H1 (cell line): ENCODE measurements around the gene FOXN4. TPM values are rescaled to one million over a fixed set of nuclear protein-coding genes. Genes with fewer than 3 reads are reported as not detected.
A peak's percentile ranks its signal among the peaks of the same experiment; 100 is the strongest.

ENCODE experiments used
- CTCF ChIA-PET: fragments of 300-600 bp; sonication (Branson Sonifier 250); formaldehyde crosslinking; loops from one replicate; lab custom pipeline; 2021; ENCODE audit not compliant: partially characterized antibody; lab: Charles Lee
- POLR2A ChIA-PET: fragments of 300-600 bp; sonication (Branson Sonifier 250); formaldehyde crosslinking; loops from one replicate; lab custom pipeline; 2021; ENCODE audit warnings: inconsistent platforms; ENCODE audit not compliant: partially characterized antibody; lab: Charles Lee
- DNase-seq, 2 experiments: peaks; one replicate each; pipeline versions ENCODE4 v3.0.0 to v3.0.0-alpha.2; 2010 to 2022; ENCODE audit warnings: low spot score in 2 of 2, low read depth in 1 of 2, mixed read lengths in 1 of 2
- FAIRE-seq: peaks from 2 replicates; lab custom pipeline; 2011; peaks lifted over from hg19 to GRCh38; lab: Jason Lieb, UNC
- H2AFZ ChIP-seq: 2 replicates; pipeline ENCODE4 v1.8.1; 2012; ENCODE audit warnings: low read length, inconsistent platforms
- H2AK5ac ChIP-seq: 2 replicates; pipeline ENCODE4 v1.6.1; 2013; ENCODE audit warnings: low read depth, low read length
- H2BK120ac ChIP-seq: replicated peaks from 2 replicates; pipeline ENCODE3; 2013; ENCODE audit warnings: low read depth, low read length, inconsistent platforms
- H2BK12ac ChIP-seq: 2 replicates; pipeline ENCODE4 v1.6.1; 2013; ENCODE audit warnings: low read depth, low read length
- H2BK15ac ChIP-seq: 2 replicates; pipeline ENCODE4 v1.6.1; 2013; ENCODE audit warnings: low read length
- H2BK20ac ChIP-seq: 2 replicates; pipeline ENCODE4 v1.6.1; 2013; ENCODE audit warnings: low read length
- H2BK5ac ChIP-seq: 2 replicates; pipeline ENCODE4 v1.6.1; 2013; ENCODE audit warnings: low read depth, low read length
- H3K14ac ChIP-seq: 2 replicates; pipeline ENCODE4 v1.6.1; 2013; ENCODE audit warnings: inconsistent platforms; ENCODE audit not compliant: insufficient read length
- H3K18ac ChIP-seq: 2 replicates; pipeline ENCODE4 v1.6.1; 2013; ENCODE audit warnings: low read length; ENCODE audit errors: extremely low read depth
- H3K23ac ChIP-seq: 2 replicates; pipeline ENCODE4 v1.6.1; 2013; ENCODE audit warnings: inconsistent platforms; ENCODE audit not compliant: insufficient read length
- H3K23me2 ChIP-seq: 2 replicates; pipeline ENCODE4 v1.6.1; 2013; ENCODE audit warnings: low read depth, low read length
- H3K27ac ChIP-seq: 2 replicates; pipeline ENCODE4 v1.6.1; 2011; ENCODE audit warnings: low read depth, low read length, inconsistent platforms
- H3K27me3 ChIP-seq, 4 experiments: replicated peaks in 1 of 4; 1 replicate in 1 of 4; 2 replicates in 3 of 4; pipeline versions ENCODE4 v1.6.1 to v1.8.1; 2011 to 2013; ENCODE audit warnings: low read length in 3 of 4, mild to moderate bottlenecking in 3 of 4, inconsistent platforms in 2 of 4, mixed read lengths in 2 of 4, moderate library complexity in 1 of 4; ENCODE audit not compliant: control insufficient read depth in 3 of 4, insufficient read depth in 3 of 4; ENCODE audit errors: extremely low read depth in 1 of 4
- H3K36me3 ChIP-seq, 4 experiments: 2 replicates each; pipeline versions ENCODE4 v1.6.1 to v1.8.1; 2011 to 2013; ENCODE audit warnings: mild to moderate bottlenecking in 4 of 4, low read length in 3 of 4, moderate library complexity in 2 of 4, control low read depth in 1 of 4, inconsistent platforms in 1 of 4; ENCODE audit not compliant: insufficient read depth in 4 of 4, control insufficient read depth in 2 of 4
- H3K4ac ChIP-seq: replicated peaks from 2 replicates; pipeline ENCODE3; 2013; ENCODE audit warnings: low read length, low read depth, mixed read lengths, inconsistent platforms; ENCODE audit not compliant: insufficient read length
- H3K4me1 ChIP-seq, 4 experiments: replicated peaks in 1 of 4; 1 replicate in 1 of 4; 2 replicates in 3 of 4; pipeline versions ENCODE4 v1.6.1 to v1.8.1; 2011 to 2013; ENCODE audit warnings: low read length in 3 of 4, inconsistent platforms in 2 of 4, mixed read lengths in 1 of 4; ENCODE audit not compliant: insufficient read depth in 4 of 4, control insufficient read depth in 3 of 4
- H3K4me2 ChIP-seq, 2 experiments: 2 replicates each; pipeline versions ENCODE4 v1.6.1 to v1.8.1; 2011 to 2013; ENCODE audit warnings: low read depth in 2 of 2, low read length in 2 of 2, control low read depth in 1 of 2, inconsistent platforms in 1 of 2, mild to moderate bottlenecking in 1 of 2; ENCODE audit not compliant: insufficient read depth in 1 of 2
- H3K4me3 ChIP-seq, 4 experiments: fragments of 200-600, 300-600 bp in 1 of 4; sonication (generic), shearing (Covaris generic), sonication (Bioruptor Twin) in 1 of 4; 2 replicates each; pipeline versions ENCODE4 v1.5.1 to v1.8.1; 2011 to 2016; ENCODE audit warnings: low read length in 4 of 4, low read depth in 3 of 4, control low read depth in 2 of 4, inconsistent platforms in 2 of 4, mild to moderate bottlenecking in 2 of 4, mixed read lengths in 1 of 4, moderate library complexity in 1 of 4; ENCODE audit not compliant: insufficient read depth in 2 of 4; ENCODE audit errors: extremely low read depth in 1 of 4
- H3K56ac ChIP-seq: replicated peaks from 2 replicates; pipeline ENCODE3; 2013; ENCODE audit warnings: low read depth, mild to moderate bottlenecking, mixed read lengths, low read length, inconsistent platforms; ENCODE audit not compliant: insufficient read length
- H3K79me1 ChIP-seq: 2 replicates; pipeline ENCODE4 v1.6.1; 2013; ENCODE audit warnings: low read depth, low read length, control low read depth
- H3K79me2 ChIP-seq, 2 experiments: 2 replicates each; pipeline versions ENCODE4 v1.6.1 to v1.8.1; 2012 to 2013; ENCODE audit warnings: low read length in 2 of 2, mild to moderate bottlenecking in 2 of 2, inconsistent platforms in 1 of 2; ENCODE audit not compliant: insufficient read depth in 2 of 2, control insufficient read depth in 1 of 2
- H3K9ac ChIP-seq, 4 experiments: replicated peaks in 1 of 4; 1 replicate in 1 of 4; 2 replicates in 3 of 4; pipeline versions ENCODE4 v1.6.1 to v1.8.1; 2011 to 2013; ENCODE audit warnings: low read depth in 3 of 4, low read length in 3 of 4, control low read depth in 2 of 4, mild to moderate bottlenecking in 2 of 4, moderate library complexity in 2 of 4, inconsistent platforms in 1 of 4; ENCODE audit errors: extremely low read depth in 1 of 4
- H3K9me3 ChIP-seq, 2 experiments: 2 replicates each; pipeline versions ENCODE4 v1.6.1 to v1.8.1; 2012 to 2013; ENCODE audit warnings: mild to moderate bottlenecking in 2 of 2, moderate library complexity in 2 of 2, control low read depth in 1 of 2, inconsistent platforms in 1 of 2, low read depth in 1 of 2, low read length in 1 of 2, mixed read lengths in 1 of 2; ENCODE audit not compliant: insufficient read depth in 2 of 2
- H4K20me1 ChIP-seq, 2 experiments: replicated peaks in 1 of 2; 2 replicates each; pipeline versions ENCODE3 to v1.8.1; 2011 to 2013; ENCODE audit warnings: inconsistent platforms in 2 of 2, low read length in 2 of 2, mild to moderate bottlenecking in 1 of 2; ENCODE audit not compliant: insufficient read depth in 2 of 2, control insufficient read depth in 1 of 2
- H4K5ac ChIP-seq: 2 replicates; pipeline ENCODE4 v1.6.1; 2013; ENCODE audit warnings: low read length, low read depth, mixed read lengths, inconsistent platforms; ENCODE audit not compliant: insufficient read length
- H4K8ac ChIP-seq: 2 replicates; pipeline ENCODE4 v1.8.0; 2013; ENCODE audit warnings: mild to moderate bottlenecking, moderate library complexity, low read length, inconsistent platforms; ENCODE audit not compliant: insufficient read depth; ENCODE audit errors: extremely low read depth
- H4K91ac ChIP-seq: replicated peaks from 2 replicates; pipeline ENCODE3; 2013; ENCODE audit warnings: low read length, mixed read lengths, inconsistent platforms; ENCODE audit not compliant: insufficient read length
- GABPA ChIP-seq: IDR thresholded peaks from 2 replicates; pipeline ENCODE4 v1.6.1; 2011; ENCODE audit warnings: mild to moderate bottlenecking, low read length, moderate library complexity, borderline replicate concordance; ENCODE audit not compliant: insufficient read depth
- JUN ChIP-seq: IDR thresholded peaks from 2 replicates; pipeline ENCODE4 v1.6.1; 2011; ENCODE audit warnings: low read depth, mild to moderate bottlenecking, improper control_type of control experiment, low read length
- MAFK ChIP-seq: IDR thresholded peaks from 2 replicates; pipeline ENCODE4 v1.6.1; 2012; ENCODE audit warnings: low read depth, mild to moderate bottlenecking, improper control_type of control experiment, low read length
- RAD21 ChIP-seq, 2 experiments: IDR thresholded peaks in 1 of 2; conservative IDR thresholded peaks in 1 of 2; 2 replicates each; pipeline ENCODE4 v1.6.1; 2011; ENCODE audit warnings: low read depth in 2 of 2, low read length in 2 of 2, improper control_type of control experiment in 1 of 2, inconsistent platforms in 1 of 2, mild to moderate bottlenecking in 1 of 2, moderate library complexity in 1 of 2
- RBBP5 ChIP-seq: IDR thresholded peaks from 2 replicates; pipeline ENCODE4 v1.7.1; 2012; ENCODE audit warnings: low read depth, mild to moderate bottlenecking, inconsistent platforms, low read length, moderate library complexity, borderline replicate concordance
- WGBS, 2 experiments: shearing (Covaris generic) in 1 of 2; methylation state at CpG; one replicate each; pipeline versions ENCODE4 v1.1.6 to v1.1.7; 2013 to 2015; ENCODE audit warnings: low lambda C conversion rate in 2 of 2, mixed read lengths in 2 of 2, inconsistent platforms in 1 of 2, low coverage in 1 of 2, missing lambda C conversion rate in 1 of 2; ENCODE audit not compliant: insufficient replicate concordance in 2 of 2, insufficient coverage in 1 of 2, insufficient read length in 1 of 2; ENCODE audit errors: extremely low coverage in 1 of 2, missing lambda C conversion rate in 1 of 2; 5-methylcytosine and 5-hydroxymethylcytosine counted together
- polyA plus RNA-seq, 7 experiments: library from polyadenylated mRNA; depleted of rRNA in 3 of 7; stranded (reverse) in 5 of 7; unstranded in 2 of 7; fragments of >200 nt in 5 of 7; fragments of 200-250 nt in 2 of 7; gene quantifications; 1 replicate in 5 of 7; 2 replicates in 1 of 7; 4 replicates in 1 of 7; pipeline versions ENCODE4 v1.2.1 to v1.2.3, GENCODE V29; 2011 to 2013; ENCODE audit warnings: missing spikeins in 2 of 7, mixed read lengths in 2 of 7
- total RNA-seq: library from RNA; stranded (reverse); fragmentation: NEBNext Ultra II Directional; extraction: Animal tissue kit (Norgen Biotek cat#: 25700); gene quantifications from 2 replicates; pipeline ENCODE4 v1.2.1, GENCODE V29; 2021

FOXN4 gene
- total and polyA plus RNA-seq, 2 of the 8 experiments (the other 6 are each of a cell fraction or from before 2014, with no cell fraction given), result 0.26 to 0.29 TPM

GRCh38 chr12:109289004-109289403 lies 20.1 kb downstream of the FOXN4 start:
- Histone ChIP-seq H2AK5ac (no peak overlapping the region), H3K14ac (no peak overlapping the region), H3K9me3 (no peaks in the 10 kb centered on the region), H2BK120ac (no peak overlapping the region), H3K9ac (no peak overlapping the region), H3K36me3 (no peaks in the 10 kb centered on the region), H3K23ac (no peak overlapping the region), H4K20me1 (no peaks in the 10 kb centered on the region), H4K5ac (no peak overlapping the region), H3K27ac (no peak overlapping the region), H3K23me2 (no peaks in the 10 kb centered on the region), H4K91ac (no peak overlapping the region), H3K79me2 (no peaks in the 10 kb centered on the region), H3K79me1 (no peaks in the 10 kb centered on the region), H2BK12ac (no peak overlapping the region), H3K56ac (no peak overlapping the region), H3K4ac (no peak overlapping the region), H2BK20ac (no peak overlapping the region), H4K8ac (no peak overlapping the region), H3K4me3 (no peak overlapping the region), H3K4me2 (0 out of 4 replicates have a peak overlapping the region, but pooled peaks of 1 of the 2 experiments have one; percentile 33), H3K27me3 (no peaks in the 10 kb centered on the region; a peak in 1 of 7 replicates), H3K4me1 (peaks cover 4 to 13% (median 10%) of the 10 kb centered on the region in 4 experiments), H3K18ac (no peak overlapping the region), H2BK15ac (no peak overlapping the region), H2BK5ac (no peak overlapping the region), H2AFZ (no peak overlapping the region)
- TF ChIP-seq RBBP5 (no peak), RAD21 (IDR thresholded peaks at IDR 0.05 in 1 of 2, conservative IDR thresholded peaks at IDR 0.05 in 1 of 2; ENCODE audit: low read depth in 2 of 2, low read length in 2 of 2) (no peak), JUN (no peak), MAFK (no peak), GABPA (no peak)
- ChIA-PET POLR2A (interaction anchor here (0.8 to 0.9 kb wide), 2 partner anchors 14 to 20 kb away, joined by 3 to 4 read pairs; partner anchors contain the start of gene FOXN4), CTCF (interaction anchor here (1.6 kb wide), 1 partner anchor 13 kb away, joined by 7 read pairs; no protein-coding TSS in a partner anchor)
- DNase-seq, result no peak
- WGBS, 2 experiments, result 75% methylated on average over 4 of the region's 4 CpGs; no CpG with 5 or more reads in 1 of the 2 experiments
- no peak for FAIRE-seq
